IMR-90 (cell line): Measurements from ENCODE around the gene CENPA. TPM values are rescaled to one million over a fixed set of nuclear protein-coding genes. Genes with fewer than 3 reads are reported as not detected.

ENCODE experiments used
- ATAC-seq: fragments of 200-7000 bp; cut with Tn5 transposase; 2 replicates; pipeline ENCODE4 v1.9.1; 2020; ENCODE audit warnings: low read depth, mild to moderate bottlenecking, moderate library complexity
- BruUV-seq: library from RNA; stranded (reverse); fragments of 400-500 nt; replicated peaks from 2 replicates; lab custom pipeline; 2021; lab: Mats Ljungman, UMichigan
- CTCF ChIA-PET: fragments of 300-600 bp; formaldehyde crosslinking; extraction: SDS; loops from one replicate; lab custom pipeline; 2021; ENCODE audit warnings: antibody characterized with exemption; lab: Yijun Ruan, JAX
- POLR2A ChIA-PET: fragments of 300-600 bp; sonication (Branson Sonifier 250); formaldehyde crosslinking; loops from one replicate; lab custom pipeline; 2022; ENCODE audit warnings: antibody characterized with exemption; ENCODE audit not compliant: unreplicated experiment; lab: Charles Lee
- DNase-seq: peaks from one replicate; pipeline ENCODE4 v3.0.0; 2013
- H2AFZ ChIP-seq: replicated peaks from 2 replicates; pipeline ENCODE3; 2013; ENCODE audit warnings: low read length, mild to moderate bottlenecking; ENCODE audit not compliant: poor library complexity
- H2AK5ac ChIP-seq: 2 replicates; pipeline ENCODE4 v1.6.1; 2013; ENCODE audit warnings: low read depth, low read length, inconsistent platforms
- H2AK9ac ChIP-seq: replicated peaks from 2 replicates; pipeline ENCODE3; 2013; ENCODE audit warnings: mild to moderate bottlenecking, low read depth, low read length, moderate library complexity; ENCODE audit not compliant: poor library complexity
- H2BK120ac ChIP-seq: 2 replicates; pipeline ENCODE4 v1.6.1; 2013; ENCODE audit warnings: low read depth, low read length, inconsistent platforms
- H2BK15ac ChIP-seq: 3 replicates; pipeline ENCODE4 v1.6.1; 2013; ENCODE audit warnings: low read depth, low read length, inconsistent platforms
- H2BK20ac ChIP-seq: 2 replicates; pipeline ENCODE4 v1.6.1; 2013; ENCODE audit warnings: low read depth, mild to moderate bottlenecking, inconsistent platforms, low read length, moderate library complexity
- H2BK5ac ChIP-seq: 2 replicates; pipeline ENCODE4 v1.6.1; 2013; ENCODE audit warnings: mild to moderate bottlenecking, low read depth, low read length, inconsistent platforms; ENCODE audit not compliant: poor library complexity, severe bottlenecking
- H3K14ac ChIP-seq: replicated peaks from 2 replicates; pipeline ENCODE4 v1.6.1; 2013; ENCODE audit warnings: low read depth, low read length, inconsistent platforms
- H3K18ac ChIP-seq: 2 replicates; pipeline ENCODE4 v1.6.1; 2013; ENCODE audit warnings: low read depth, low read length, control low read depth
- H3K23ac ChIP-seq: 2 replicates; pipeline ENCODE4 v1.6.1; 2013; ENCODE audit warnings: low read depth, low read length, inconsistent platforms
- H3K27ac ChIP-seq: 2 replicates; pipeline ENCODE4 v1.5.1; 2013; ENCODE audit warnings: mild to moderate bottlenecking, control low read depth, low read length; ENCODE audit not compliant: insufficient read depth
- H3K27me3 ChIP-seq: 2 replicates; pipeline ENCODE4 v1.6.1; 2013; ENCODE audit warnings: low read length; ENCODE audit not compliant: control insufficient read depth, insufficient read depth
- H3K36me3 ChIP-seq: 2 replicates; pipeline ENCODE4 v1.6.1; 2013; ENCODE audit warnings: low read length, mixed read lengths; ENCODE audit not compliant: control insufficient read depth, insufficient read depth
- H3K4ac ChIP-seq: 2 replicates; pipeline ENCODE4 v1.6.1; 2013; ENCODE audit warnings: low read depth, low read length, inconsistent platforms
- H3K4me1 ChIP-seq: 2 replicates; pipeline ENCODE4 v1.6.1; 2013; ENCODE audit warnings: low read length, mixed read lengths; ENCODE audit not compliant: control insufficient read depth, insufficient read depth
- H3K4me2 ChIP-seq: 2 replicates; pipeline ENCODE4 v1.6.1; 2013; ENCODE audit warnings: low read depth, mild to moderate bottlenecking, control low read depth, low read length, moderate library complexity
- H3K4me3 ChIP-seq: 2 replicates; pipeline ENCODE4 v1.5.1; 2013; ENCODE audit warnings: low read depth, mild to moderate bottlenecking, control low read depth, low read length, moderate library complexity; ENCODE audit not compliant: insufficient read depth
- H3K56ac ChIP-seq: 2 replicates; pipeline ENCODE4 v1.6.1; 2013; ENCODE audit warnings: low read length, inconsistent platforms; ENCODE audit not compliant: insufficient read depth; ENCODE audit errors: extremely low read depth
- H3K79me1 ChIP-seq, 2 experiments: 2 replicates each; pipeline ENCODE4 v1.6.1; 2013; ENCODE audit warnings: low read length in 2 of 2, inconsistent platforms in 1 of 2, low read depth in 1 of 2
- H3K9ac ChIP-seq: 2 replicates; pipeline ENCODE4 v1.6.1; 2013; ENCODE audit warnings: low read depth, low read length, control low read depth
- H3K9me1 ChIP-seq: 2 replicates; pipeline ENCODE4 v1.6.1; 2013; ENCODE audit warnings: low read length, inconsistent platforms; ENCODE audit not compliant: insufficient read depth
- H3K9me3 ChIP-seq: 2 replicates; pipeline ENCODE4 v1.6.1; 2013; ENCODE audit warnings: low read length; ENCODE audit not compliant: control insufficient read depth, insufficient read depth
- H4K20me1 ChIP-seq: 2 replicates; pipeline ENCODE4 v1.6.1; 2013; ENCODE audit warnings: low read length, inconsistent platforms; ENCODE audit not compliant: insufficient read depth
- H4K5ac ChIP-seq: 2 replicates; pipeline ENCODE4 v1.6.1; 2013; ENCODE audit warnings: mild to moderate bottlenecking, low read depth, low read length, control low read depth
- H4K8ac ChIP-seq, 2 experiments: 2 replicates each; pipeline ENCODE4 v1.6.1; 2013; ENCODE audit warnings: low read depth in 2 of 2, low read length in 2 of 2, control low read depth in 1 of 2, inconsistent platforms in 1 of 2
- H4K91ac ChIP-seq: 2 replicates; pipeline ENCODE4 v1.6.1; 2013; ENCODE audit warnings: low read depth, low read length, inconsistent platforms; ENCODE audit not compliant: insufficient read depth
- BHLHE40 ChIP-seq: fragments of 150-350 bp; IDR thresholded peaks from 2 replicates; pipeline ENCODE4 v1.6.1; 2016; ENCODE audit warnings: mild to moderate bottlenecking, low read depth, low read length
- CEBPB ChIP-seq: IDR thresholded peaks from 2 replicates; pipeline ENCODE4 v1.6.1; 2012; ENCODE audit warnings: low read depth, low read length, improper control_type of control experiment
- CHD1 ChIP-seq: IDR thresholded peaks from 2 replicates; pipeline ENCODE4 v1.6.1; 2012; ENCODE audit warnings: low read depth, low read length, improper control_type of control experiment
- FOS ChIP-seq: fragments of 150-350 bp; IDR thresholded peaks from 2 replicates; pipeline ENCODE4 v1.6.1; 2016; ENCODE audit warnings: low read depth, low read length
- MAFK ChIP-seq: IDR thresholded peaks from 2 replicates; pipeline ENCODE4 v1.6.1; 2012; ENCODE audit warnings: low read depth, low read length, improper control_type of control experiment
- MAZ ChIP-seq: IDR thresholded peaks from 2 replicates; pipeline ENCODE4 v1.6.1; 2012; ENCODE audit warnings: low read depth, mild to moderate bottlenecking, low read length, improper control_type of control experiment, moderate library complexity, borderline replicate concordance
- MXI1 ChIP-seq: IDR thresholded peaks from 2 replicates; pipeline ENCODE4 v1.6.1; 2012; ENCODE audit warnings: low read depth, mild to moderate bottlenecking, low read length, moderate library complexity, borderline replicate concordance
- NFE2L2 ChIP-seq: fragments of 150-350 bp; IDR thresholded peaks from 2 replicates; pipeline ENCODE4 v1.6.1; 2016; ENCODE audit warnings: low read depth, mild to moderate bottlenecking, low read length
- RAD21 ChIP-seq: IDR thresholded peaks from 2 replicates; pipeline ENCODE4 v1.6.1; 2012; ENCODE audit warnings: low read length, improper control_type of control experiment
- RCOR1 ChIP-seq: IDR thresholded peaks from 2 replicates; pipeline ENCODE4 v1.6.1; 2012; ENCODE audit warnings: mild to moderate bottlenecking, low read length, improper control_type of control experiment; ENCODE audit not compliant: insufficient replicate concordance
- RFX5 ChIP-seq: IDR thresholded peaks from 2 replicates; pipeline ENCODE4 v1.8.0; 2012; ENCODE audit warnings: low read depth, mild to moderate bottlenecking, low read length, moderate library complexity
- WGBS, 2 experiments: methylation state at CpG; one replicate each; pipeline versions ENCODE4 v1.1.5 to v1.1.7; 2013; ENCODE audit warnings: missing lambda C conversion rate in 2 of 2; ENCODE audit not compliant: insufficient read length in 1 of 2; ENCODE audit errors: extremely low coverage in 2 of 2; 5-methylcytosine and 5-hydroxymethylcytosine counted together
- dilution Hi-C: fragments of 300-500 bp; cut with HindIII; formaldehyde crosslinking; loops from one replicate; pipeline ENCODE4 v1.14.3; 2018; ENCODE audit warnings: low sequenced_read_pairs; ENCODE audit not compliant: unreplicated experiment
- in situ Hi-C: fragments of 300-500 bp; cut with MboI; formaldehyde crosslinking; loops from 3 replicates; pipeline ENCODE4 v1.14.3; 2019; ENCODE audit warnings: low sequenced_read_pairs, inconsistent platforms, mixed read lengths
- intact Hi-C: fragments of 100-400 bp; cut with micrococcal nuclease; formaldehyde crosslinking; loops from 2 replicates; pipeline ENCODE4 v1.10.0; 2022
- polyA plus RNA-seq, 3 experiments: library from polyadenylated mRNA; depleted of rRNA; stranded (reverse); fragments of >200 nt; gene quantifications; 2 replicates each; pipeline ENCODE4 v1.2.3, GENCODE V29; 2012; ENCODE audit warnings: low replicate concordance in 1 of 3
- total RNA-seq: library from RNA; depleted of rRNA; stranded (reverse); fragments of >200 nt; gene quantifications from 2 replicates; pipeline ENCODE4 v1.2.3, GENCODE V29; 2012
- TF ChIP-seq, protein P1 (sequence below): fragments of 150-350 bp; IDR thresholded peaks from 2 replicates; pipeline ENCODE4 v1.6.1; 2016; ENCODE audit warnings: low read depth, mild to moderate bottlenecking, low read length, moderate library complexity, borderline replicate concordance

CENPA gene
- total and polyA plus RNA-seq, 2 of the 4 experiments (the other 2 are of a cell fraction) = 7.7 to 14.9 TPM

DNA sequence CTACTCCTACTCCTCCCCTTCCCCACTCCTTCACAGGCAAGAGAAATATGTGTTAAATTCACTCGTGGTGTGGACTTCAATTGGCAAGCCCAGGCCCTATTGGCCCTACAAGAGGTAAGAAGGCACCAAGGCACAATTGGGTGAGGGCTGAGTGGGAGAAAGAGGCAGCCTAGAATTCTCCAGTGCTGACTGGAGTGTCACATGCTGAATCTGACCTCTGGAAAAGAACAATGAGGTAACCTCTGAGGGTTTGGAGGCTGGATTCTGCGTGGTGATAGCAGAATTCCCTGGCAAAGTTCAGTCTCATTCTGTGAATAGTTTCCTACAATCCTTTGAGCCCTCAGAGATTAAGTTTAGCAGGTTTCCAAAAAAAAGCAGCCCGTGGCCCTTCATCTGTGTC lies 6.9 kb downstream of the CENPA start:
- H4K20me1 ChIP-seq = no peaks in the 10 kb centered on the region; the same call in 1 of the 2 replicates
- no peak overlapping the region for H3K9ac ChIP-seq
- no peak overlapping the region for H2AFZ ChIP-seq
- ChIA-PET CTCF (no interaction called here), POLR2A (no interaction called here)
- H3K4ac ChIP-seq = no peak overlapping the region
- no peak overlapping the region for H2AK9ac ChIP-seq
- no peaks in the 10 kb centered on the region for H3K9me3 ChIP-seq
- H2BK5ac ChIP-seq = no peak overlapping the region
- ATAC-seq (no peak), DNase-seq (peak; percentile 12)
- no peak overlapping the region for H4K91ac ChIP-seq
- no peaks in the 10 kb centered on the region; the same call in 1 of the 2 replicates for H3K9me1 ChIP-seq
- H3K79me1 ChIP-seq = peaks cover 40 to 50% of the 10 kb centered on the region in 2 experiments
- no peak overlapping the region for H4K5ac ChIP-seq
- in situ Hi-C loops = no loop called here
- WGBS, 2 experiments = 67% methylated on average over 1 of the region's 3 CpGs; no CpG with 5 or more reads in 1 of the 2 experiments
- H3K4me1 ChIP-seq = no peaks in the 10 kb centered on the region
- H2BK15ac ChIP-seq = no peak overlapping the region
- H3K23ac ChIP-seq = no peak overlapping the region
- no peaks in the 10 kb centered on the region for H3K27me3 ChIP-seq
- H3K4me2 ChIP-seq = no peak overlapping the region
- no peak overlapping the region for H3K27ac ChIP-seq
- no peak overlapping the region for H3K18ac ChIP-seq
- no peak overlapping the region for H2AK5ac ChIP-seq
- H3K4me3 ChIP-seq = no peak overlapping the region
- BruUV-seq = no TSS peak
- no peak overlapping the region for H2BK120ac ChIP-seq
- H2BK20ac ChIP-seq = no peak overlapping the region
- dilution Hi-C loops = no loop called here
- intact Hi-C loops = no loop called here
- H3K56ac ChIP-seq = no peak overlapping the region
- peaks cover 4% of the 10 kb centered on the region; the same call in 1 of the 2 replicates for H3K36me3 ChIP-seq
- H3K14ac ChIP-seq = no peak overlapping the region
- no peak overlapping the region for H4K8ac ChIP-seq
- TF ChIP-seq RCOR1 (no peak), RFX5 (no peak), FOS (no peak), NFE2L2 (no peak), BHLHE40 (no peak), MXI1 (no peak), RAD21 (no peak), CHD1 (no peak), MAFK (no peak), CEBPB (no peak), MAZ (no peak)
- TF ChIP-seq, protein P1, sequence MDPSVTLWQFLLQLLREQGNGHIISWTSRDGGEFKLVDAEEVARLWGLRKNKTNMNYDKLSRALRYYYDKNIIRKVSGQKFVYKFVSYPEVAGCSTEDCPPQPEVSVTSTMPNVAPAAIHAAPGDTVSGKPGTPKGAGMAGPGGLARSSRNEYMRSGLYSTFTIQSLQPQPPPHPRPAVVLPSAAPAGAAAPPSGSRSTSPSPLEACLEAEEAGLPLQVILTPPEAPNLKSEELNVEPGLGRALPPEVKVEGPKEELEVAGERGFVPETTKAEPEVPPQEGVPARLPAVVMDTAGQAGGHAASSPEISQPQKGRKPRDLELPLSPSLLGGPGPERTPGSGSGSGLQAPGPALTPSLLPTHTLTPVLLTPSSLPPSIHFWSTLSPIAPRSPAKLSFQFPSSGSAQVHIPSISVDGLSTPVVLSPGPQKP = no peak
